GM12872 (cell line): ENCODE measurements around the gene EPB41L3.

Experiments used
- CTCF ChIP-seq: IDR thresholded peaks from 3 replicates; pipeline ENCODE4 v1.5.1; 2011; ENCODE audit warnings: low read depth, mild to moderate bottlenecking, low read length, moderate library complexity; ENCODE audit not compliant: insufficient read depth

The EPB41L3 gene

GRCh38 chr18:5469340-5469739, 74.5 kb downstream of the EPB41L3 start:
- TF ChIP-seq CTCF, result no peak

GRCh38 chr18:5468394-5468793, 75.4 kb downstream of the EPB41L3 start:
- no peak for TF ChIP-seq CTCF

- no peak for TF ChIP-seq CTCF
Measured at GRCh38 chr18:5467671-5468070, 76.1 kb downstream of the EPB41L3 start.

GRCh38 chr18:5466256-5466655, 77.5 kb downstream of the EPB41L3 start:
- no peak for TF ChIP-seq CTCF

GRCh38 chr18:5464251-5464650, 79.5 kb downstream of the EPB41L3 start:
- TF ChIP-seq CTCF, result no peak

GRCh38 chr18:5463831-5464230, 80.0 kb downstream of the EPB41L3 start:
- TF ChIP-seq CTCF, result no peak

GRCh38 chr18:5463390-5463789, 80.4 kb downstream of the EPB41L3 start:
- TF ChIP-seq CTCF, result no peak

- no peak for TF ChIP-seq CTCF
Measured at GRCh38 chr18:5462227-5462626, 81.6 kb downstream of the EPB41L3 start.
